Activated CD4-positive, alpha-beta T cell treated with anti-CD3 and anti-CD28 coated beads, Interleukin-2, amount 50 U/mL, for 16 hours (primary cell): ENCODE measurements around the gene GRB2.
"Not testable (repeated sequence)": the region's sequence is repeated elsewhere in the genome, so short reads cannot be mapped to it uniquely, and the experiment has no call there.

Experiments used
- DNase-seq: peaks from one replicate; pipeline ENCODE4 v3.0.0-alpha.2; 2020

GRB2 gene

GRCh38 chr17:75315541-75316243 is 89.8 kb downstream of the GRB2 start:
- DNase-seq = peak; percentile 70

GRCh38 chr17:75313941-75314551 is 91.4 kb downstream of the GRB2 start:
- DNase-seq = peak; percentile 57

GRCh38 chr17:75308732-75309629 is 96.5 kb downstream of the GRB2 start:
- DNase-seq = no peak

DNA sequence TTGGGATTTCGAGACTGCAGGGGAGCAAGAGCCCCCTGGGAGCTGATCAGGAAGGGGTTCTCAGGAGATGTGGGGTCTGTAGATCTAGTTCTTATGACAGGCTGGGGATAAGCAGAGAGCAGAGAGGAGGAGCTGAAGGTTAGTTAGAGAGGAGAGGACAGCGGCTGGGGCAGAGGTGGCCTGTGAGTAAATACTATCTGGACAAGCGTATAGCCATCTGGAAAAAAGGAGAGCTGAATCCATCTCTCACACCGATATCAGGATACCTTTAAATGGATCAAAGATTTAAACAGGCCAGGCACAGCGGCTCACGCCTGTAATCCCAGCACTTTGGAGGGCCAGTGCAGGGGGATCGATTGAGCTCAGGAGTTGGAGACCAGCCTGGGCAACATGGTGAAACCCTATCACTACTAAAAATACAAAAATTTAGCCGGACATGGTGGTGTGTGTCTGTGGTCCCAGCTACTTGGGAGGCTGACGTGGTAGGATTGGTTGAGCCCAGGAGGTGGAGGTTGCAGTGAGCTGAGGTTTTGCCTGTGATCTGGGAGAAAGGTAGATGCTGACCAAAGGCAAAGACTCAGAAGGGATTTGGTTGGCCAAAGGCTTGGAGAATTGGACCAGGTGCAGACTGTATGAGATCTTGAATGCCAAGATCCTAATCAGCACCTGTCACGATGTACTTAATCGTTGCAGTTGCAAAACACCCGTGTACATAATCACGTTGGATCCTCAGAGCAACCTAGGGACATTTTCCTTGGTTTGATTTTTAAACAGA is 97.3 kb downstream of the GRB2 start:
- no peak for DNase-seq

DNA sequence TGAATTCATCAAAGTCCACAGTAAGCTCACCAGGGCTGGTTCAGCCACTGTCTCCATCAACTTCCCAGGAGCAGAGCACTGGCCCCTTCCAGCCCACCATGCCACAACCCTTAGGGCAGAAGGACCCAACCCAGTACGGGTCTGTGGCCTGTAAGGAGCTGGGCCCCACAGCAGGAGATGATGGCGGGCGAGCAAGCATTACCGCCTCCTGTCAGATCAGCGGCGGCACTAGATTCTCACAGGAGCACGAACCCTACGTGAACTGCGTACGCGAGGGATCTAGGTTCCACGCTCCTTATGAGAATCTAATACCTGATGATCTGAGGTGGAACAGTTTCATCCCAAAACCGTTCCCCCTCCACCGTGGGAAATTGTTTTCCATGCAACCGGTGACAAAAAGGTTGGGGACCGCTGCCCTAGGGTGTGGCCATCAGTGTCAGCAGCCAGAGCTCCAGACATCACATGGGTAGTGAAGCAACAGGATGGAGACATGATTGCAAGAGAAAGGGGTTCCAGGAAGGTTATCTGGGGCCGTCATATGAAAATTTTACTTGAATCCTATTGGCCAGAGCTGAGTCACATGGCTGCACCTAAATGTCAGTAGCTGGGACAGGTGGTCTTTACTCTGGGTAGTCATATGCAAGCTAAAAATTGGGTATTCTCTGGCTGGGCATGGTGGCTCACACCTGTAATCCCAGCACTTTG is 103.8 kb downstream of the GRB2 start:
- no peak for DNase-seq

DNA sequence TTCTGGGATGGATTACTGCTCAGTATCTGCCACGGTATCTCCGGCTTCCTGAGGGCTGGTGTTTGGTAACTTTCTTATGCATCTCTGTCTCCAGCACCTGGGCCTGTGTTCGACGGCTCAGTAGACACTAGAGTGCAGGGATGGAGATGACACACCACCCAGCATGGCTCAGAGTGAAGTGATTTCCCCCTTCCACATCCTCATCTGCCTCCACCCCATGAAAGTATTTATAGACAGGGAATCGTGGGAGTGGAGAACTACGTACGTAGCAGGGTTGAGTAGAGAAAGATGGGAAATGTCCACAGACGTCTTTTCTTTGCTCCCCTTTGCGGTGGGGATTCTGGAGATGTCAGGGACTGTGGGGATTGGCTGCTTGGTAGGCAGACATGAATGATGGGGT is 104.4 kb downstream of the GRB2 start:
- no peak for DNase-seq

- no peak for DNase-seq
Observed at GRCh38 chr17:75300280-75300679, 105.2 kb downstream of the GRB2 start.

DNA sequence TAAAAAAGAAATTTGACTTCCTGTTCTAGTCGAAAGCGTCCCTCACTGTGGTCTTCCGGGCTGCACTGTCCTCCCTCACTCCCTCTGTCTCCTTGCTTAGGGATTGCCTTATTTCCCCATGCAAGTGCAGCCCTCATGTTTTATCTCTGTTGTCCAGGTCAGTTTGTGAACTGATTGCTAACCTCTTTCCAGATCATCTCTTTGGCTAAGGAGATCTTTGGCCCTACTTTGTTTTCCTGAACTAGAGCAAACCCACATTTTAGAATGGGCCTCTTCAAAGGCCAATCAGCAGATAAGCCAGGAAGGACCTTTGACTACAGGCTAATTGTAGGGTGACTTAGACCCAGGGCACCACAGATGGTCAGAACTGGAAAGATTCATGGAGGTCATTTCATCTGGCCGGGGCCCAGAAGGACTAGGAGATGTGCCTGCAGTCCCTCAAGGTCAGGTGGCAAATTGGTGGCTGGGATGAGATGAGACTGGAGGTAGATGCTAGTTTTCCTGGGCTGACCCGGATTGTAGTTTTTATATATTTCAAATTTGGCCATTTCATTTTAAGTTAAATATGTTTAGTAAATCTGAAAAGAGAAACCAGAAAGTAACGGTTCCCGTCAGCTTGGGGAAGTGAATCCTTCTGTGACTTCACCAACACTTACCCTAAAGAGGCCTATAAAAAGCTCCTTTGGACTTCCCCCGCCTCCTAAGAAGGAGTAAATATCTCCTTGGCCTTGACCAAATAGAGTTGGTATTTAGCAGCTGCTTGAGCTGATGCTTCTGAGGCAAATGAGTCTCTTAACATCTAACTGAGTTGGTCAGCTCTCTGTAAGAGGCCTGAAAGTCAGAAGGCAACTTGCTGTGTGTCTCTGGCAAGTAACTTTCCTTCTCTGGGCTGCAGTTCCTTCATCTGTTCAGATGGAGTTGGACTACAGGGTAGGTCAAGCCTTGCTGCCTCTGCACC is 110.0 kb downstream of the GRB2 start:
- peak; percentile 86 for DNase-seq

GRCh38 chr17:75292810-75293448 is 112.5 kb downstream of the GRB2 start:
- DNase-seq = not testable (repeated sequence)

- DNase-seq = peak; percentile 74
Observed at GRCh38 chr17:75289832-75290337, 115.6 kb downstream of the GRB2 start.

- peak; percentile 99 for DNase-seq
Observed at GRCh38 chr17:75289115-75289831, 116.2 kb downstream of the GRB2 start, which contains the start of gene SLC25A19. Gene SLC25A19, minus strand, starts transcription at chr17:75289433. Its CDS starts 2,669 bp downstream, at chr17:75286764.

- peak; percentile 54 for DNase-seq
Observed at GRCh38 chr17:75288770-75289114, 116.7 kb downstream of the GRB2 start.

GRCh38 chr17:75288359-75288758 is 117.1 kb downstream of the GRB2 start:
- no peak for DNase-seq

DNA sequence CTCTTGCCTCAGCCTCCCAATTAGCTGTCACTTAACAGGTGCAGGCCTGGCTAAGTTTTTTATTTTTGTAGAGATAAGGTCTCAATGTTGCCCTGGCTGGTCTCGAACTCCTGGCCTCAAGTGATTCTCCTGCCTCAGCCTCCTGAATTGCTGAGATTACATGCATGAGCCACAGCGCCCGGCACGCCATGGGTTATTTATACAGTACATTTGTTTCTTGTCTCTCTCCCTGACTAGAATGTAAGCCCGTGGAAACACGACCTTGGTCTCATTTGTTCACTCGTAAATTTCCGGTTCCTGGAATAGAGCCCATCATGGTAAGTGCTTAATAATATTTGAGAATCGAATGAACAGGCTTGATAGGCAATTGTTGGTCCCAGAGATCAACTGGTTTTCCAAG is 118.3 kb downstream of the GRB2 start:
- DNase-seq = no peak

DNA sequence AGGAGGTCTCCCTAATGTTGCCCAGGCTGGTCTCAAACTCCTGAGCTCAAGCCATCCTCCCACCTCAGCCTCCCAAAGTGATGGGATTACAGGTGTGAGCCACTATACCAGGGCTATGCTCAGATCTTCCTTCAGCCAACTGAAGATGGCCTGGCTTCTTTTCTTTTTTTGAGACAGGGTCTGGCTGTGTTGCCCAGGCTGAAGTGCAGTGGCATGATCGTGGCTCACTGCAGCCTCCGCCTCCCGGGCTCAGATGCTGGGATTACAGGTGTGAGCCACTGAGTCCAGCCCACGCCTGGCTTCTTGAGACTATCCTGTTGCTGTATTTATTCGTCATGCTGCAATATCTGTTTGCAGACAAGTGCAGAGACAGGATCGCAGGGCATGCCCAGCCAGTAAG is 120.4 kb downstream of the GRB2 start:
- no peak for DNase-seq

GRCh38 chr17:75280189-75280588 is 125.3 kb downstream of the GRB2 start:
- DNase-seq = not testable (repeated sequence)

DNA sequence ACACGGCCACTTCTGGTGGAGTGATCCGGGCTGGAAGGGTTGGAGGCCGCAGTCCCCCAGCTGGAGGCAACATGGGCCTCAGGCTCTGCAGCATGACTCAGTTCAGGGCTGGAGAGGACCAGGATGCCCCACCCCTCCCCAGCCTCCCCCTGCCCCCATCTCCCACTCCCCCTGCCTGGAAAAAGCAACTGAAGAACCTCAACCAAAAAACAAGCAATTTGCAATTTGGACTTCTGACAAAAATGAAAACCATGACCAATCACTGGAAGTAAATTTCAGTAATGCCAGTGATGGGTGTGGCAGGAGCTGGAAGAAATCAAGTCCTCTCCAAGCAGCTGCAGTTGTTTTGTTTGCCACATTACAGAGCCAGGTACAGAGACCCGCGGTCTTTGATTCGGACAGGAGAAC is 127.8 kb downstream of the GRB2 start:
- DNase-seq = no peak

DNA sequence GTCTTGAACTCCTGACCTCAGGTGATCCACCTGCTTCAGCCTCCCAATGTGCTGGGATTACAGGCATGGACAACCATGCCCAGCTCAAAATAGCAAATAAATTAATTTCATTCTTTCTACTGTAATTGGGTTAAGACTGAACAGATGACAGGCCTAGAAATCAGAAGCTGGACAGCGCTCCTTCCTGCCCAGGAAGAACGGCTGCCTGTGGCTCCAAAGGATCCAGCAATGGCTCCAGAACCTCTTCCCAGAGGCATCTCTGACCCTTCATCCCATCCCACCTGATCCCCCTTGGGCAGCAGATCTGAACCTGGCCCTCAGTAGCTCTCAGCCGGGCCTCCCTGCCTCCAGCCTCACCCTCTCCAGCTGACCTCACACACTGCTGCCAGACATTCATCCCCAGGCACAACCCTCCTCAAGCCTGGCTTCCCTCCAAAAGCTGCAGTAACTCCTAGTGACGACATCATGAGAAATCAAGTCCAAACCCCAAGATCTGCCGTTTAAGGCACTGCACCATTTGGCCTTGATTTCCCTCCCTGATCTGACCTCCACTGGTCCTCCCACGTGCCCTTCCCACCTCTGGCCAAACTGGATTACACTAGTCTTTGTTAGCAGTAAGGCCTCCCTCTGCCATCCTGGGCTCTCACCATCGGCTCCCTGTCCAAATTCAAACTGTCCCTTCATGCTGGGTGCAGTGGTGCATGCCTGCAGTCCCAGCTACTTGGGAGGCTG is 131.3 kb downstream of the GRB2 start:
- DNase-seq = no peak

DNA sequence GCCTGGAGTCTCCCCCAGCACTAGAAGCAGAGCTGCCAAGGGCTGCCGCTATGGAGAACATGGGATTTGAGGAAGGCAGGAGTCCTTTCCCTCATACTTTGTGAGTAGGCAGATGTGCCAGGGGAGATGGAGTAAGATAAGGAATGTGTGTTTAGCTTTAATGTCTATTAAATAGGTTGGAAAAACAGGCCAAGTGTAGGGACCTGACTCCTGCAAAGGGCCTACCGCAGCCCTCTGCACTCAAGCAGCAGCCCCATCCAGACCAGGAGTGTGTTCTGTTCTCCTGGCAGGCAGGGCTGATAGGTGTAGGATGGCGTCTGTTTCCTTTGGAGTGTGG is 132.7 kb downstream of the GRB2 start:
- no peak for DNase-seq
